Measurements from ENCODE around the gene RGP1.

Gene RGP1

GRCh38 chr9:35732800-35733541 lies 16.1 kb upstream of the RGP1 start:
- peak overlapping the region; percentile 71 for H3K4me3 ChIP-seq (ENCODE audit: low read depth, low read length)
- TF ChIP-seq CTCF (IDR thresholded peaks at IDR 0.05; ENCODE audit: low read depth, low read length, missing control alignments), result no peak
- DNase-seq (ENCODE audit: low read depth), result no peak

GRCh38 chr9:35734096-35734495 lies 15.0 kb upstream of the RGP1 start:
- DNase-seq (ENCODE audit: low read depth), result no peak
- TF ChIP-seq CTCF (IDR thresholded peaks at IDR 0.05; ENCODE audit: low read depth, low read length, missing control alignments), result no peak
- H3K4me3 ChIP-seq (ENCODE audit: low read depth, low read length), result no peak overlapping the region

- H3K4me3 ChIP-seq (ENCODE audit: low read depth, low read length), result no peak overlapping the region
- DNase-seq (ENCODE audit: low read depth), result no peak
- peak; percentile 90 for TF ChIP-seq CTCF (IDR thresholded peaks at IDR 0.05; ENCODE audit: low read depth, low read length, missing control alignments)
Observed at GRCh38 chr9:35736201-35736633, 12.9 kb upstream of the RGP1 start.

GRCh38 chr9:35737143-35737542 lies 11.9 kb upstream of the RGP1 start:
- TF ChIP-seq CTCF (IDR thresholded peaks at IDR 0.05; ENCODE audit: low read depth, low read length, missing control alignments), result no peak
- H3K4me3 ChIP-seq (ENCODE audit: low read depth, low read length), result no peak overlapping the region
- DNase-seq (ENCODE audit: low read depth), result no peak

GRCh38 chr9:35738186-35738585 lies 10.9 kb upstream of the RGP1 start:
- H3K4me3 ChIP-seq (ENCODE audit: low read depth, low read length), result no peak overlapping the region
- no peak for DNase-seq (ENCODE audit: low read depth)
- no peak for TF ChIP-seq CTCF (IDR thresholded peaks at IDR 0.05; ENCODE audit: low read depth, low read length, missing control alignments)

- TF ChIP-seq CTCF (IDR thresholded peaks at IDR 0.05; ENCODE audit: low read depth, low read length, missing control alignments), result no peak
- no peak overlapping the region for H3K4me3 ChIP-seq (ENCODE audit: low read depth, low read length)
- DNase-seq (ENCODE audit: low read depth), result no peak
Observed at GRCh38 chr9:35738924-35739323, 10.2 kb upstream of the RGP1 start.

- DNase-seq (ENCODE audit: low read depth), result no peak
- TF ChIP-seq CTCF (IDR thresholded peaks at IDR 0.05; ENCODE audit: low read depth, low read length, missing control alignments), result no peak
- H3K4me3 ChIP-seq (ENCODE audit: low read depth, low read length), result no peak overlapping the region
Observed at GRCh38 chr9:35740243-35740642, 8.8 kb upstream of the RGP1 start.

Data from GM12864 (cell line).